Measurements from ENCODE around the gene SORL1. TPM values are rescaled to one million over a fixed set of nuclear protein-coding genes. Genes with fewer than 3 reads are reported as not detected.

The SORL1 gene
- total and polyA plus RNA-seq, 2 of the 13 experiments (the other 11 are each of a cell fraction or from before 2014, with no cell fraction given) = 21.3 to 148 TPM

DNA sequence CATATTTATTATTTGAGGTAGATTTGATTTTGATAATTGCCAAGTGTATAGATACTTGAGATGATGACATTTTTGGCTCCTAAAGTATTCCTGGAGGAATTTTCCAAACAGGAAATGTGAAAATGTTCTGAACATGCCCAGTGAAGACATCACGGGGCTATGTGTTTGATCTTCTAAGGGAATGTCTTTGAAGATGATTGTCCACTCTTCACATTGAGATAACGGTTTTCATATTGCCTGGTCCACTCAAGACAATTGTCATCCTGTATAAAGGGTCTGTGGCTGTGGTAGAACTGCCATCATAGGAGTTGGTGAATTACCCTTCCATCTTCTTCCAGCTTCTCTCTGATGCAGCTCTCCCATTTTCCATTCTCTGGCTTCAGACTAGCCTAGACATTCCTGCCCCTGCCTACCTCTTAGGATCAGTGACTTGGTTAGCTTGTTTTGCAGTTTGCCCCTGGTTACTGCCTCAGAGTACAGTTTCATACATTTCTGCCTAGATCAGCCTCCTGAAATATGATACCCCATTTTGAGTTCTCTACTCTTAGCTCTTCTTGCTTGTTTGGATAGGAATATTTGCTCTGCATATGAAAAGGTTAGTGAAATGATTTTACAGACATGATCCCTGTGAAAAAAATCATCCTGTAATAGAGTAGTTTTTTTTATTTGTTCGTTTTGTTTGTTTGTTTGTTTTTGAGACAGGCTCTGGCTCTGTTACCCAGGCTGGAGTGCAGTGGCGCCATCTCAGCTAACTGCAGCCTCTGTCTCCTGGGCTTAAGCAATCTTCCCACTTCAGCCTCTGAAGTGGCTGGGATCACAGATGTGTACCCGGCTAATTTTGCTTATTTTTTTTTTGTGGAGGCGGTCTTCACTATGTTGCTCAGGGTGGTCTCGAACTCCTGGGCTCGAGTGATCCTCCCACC, 112.0 kb downstream of the SORL1 start (continued):
- TF ChIP-seq, protein P1, sequence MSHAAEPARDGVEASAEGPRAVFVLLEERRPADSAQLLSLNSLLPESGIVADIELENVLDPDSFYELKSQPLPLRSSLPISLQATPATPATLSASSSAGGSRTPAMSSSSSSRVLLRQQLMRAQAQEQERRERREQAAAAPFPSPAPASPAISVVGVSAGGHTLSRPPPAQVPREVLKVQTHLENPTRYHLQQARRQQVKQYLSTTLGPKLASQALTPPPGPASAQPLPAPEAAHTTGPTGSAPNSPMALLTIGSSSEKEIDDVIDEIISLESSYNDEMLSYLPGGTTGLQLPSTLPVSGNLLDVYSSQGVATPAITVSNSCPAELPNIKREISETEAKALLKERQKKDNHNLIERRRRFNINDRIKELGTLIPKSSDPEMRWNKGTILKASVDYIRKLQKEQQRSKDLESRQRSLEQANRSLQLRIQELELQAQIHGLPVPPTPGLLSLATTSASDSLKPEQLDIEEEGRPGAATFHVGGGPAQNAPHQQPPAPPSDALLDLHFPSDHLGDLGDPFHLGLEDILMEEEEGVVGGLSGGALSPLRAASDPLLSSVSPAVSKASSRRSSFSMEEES (CRISPR knock-in tag; IDR thresholded peaks at IDR 0.05) = no peak
- TF ChIP-seq RNF2 (conservative IDR thresholded peaks at IDR 0.05; ENCODE audit: low read depth) = no peak
- TF ChIP-seq EED (CRISPR knock-in tag; IDR thresholded peaks at IDR 0.05) = no peak
- 0 out of 4 replicates have a peak, but pooled peaks of 1 of the 2 experiments have one; percentile 21 for TF ChIP-seq ATF4 (CRISPR knock-in tag; IDR thresholded peaks at IDR 0.05)
- no peak for TF ChIP-seq ZNF317 (CRISPR knock-in tag; IDR thresholded peaks at IDR 0.05)
- peak in 1 of 2 experiments; percentile 54; a peak in 2 of 4 replicates for TF ChIP-seq EP300 (IDR thresholded peaks at IDR 0.05; ENCODE audit: low read depth in 2 of 2, low read length in 2 of 2)
- TF ChIP-seq EP300 (CRISPR knock-in tag; IDR thresholded peaks at IDR 0.05; ENCODE audit: borderline replicate concordance) = peak; percentile 57; the same call in 1 of the 2 replicates
- no peak for TF ChIP-seq THAP8 (CRISPR knock-in tag; IDR thresholded peaks at IDR 0.05; ENCODE audit: borderline replicate concordance)
- TF ChIP-seq GLMP (CRISPR knock-in tag; IDR thresholded peaks at IDR 0.05; ENCODE audit: borderline replicate concordance) = no peak; the same call in 1 of the 2 replicates
- TF ChIP-seq FOXJ3 (CRISPR knock-in tag; IDR thresholded peaks at IDR 0.05; ENCODE audit: borderline replicate concordance) = no peak
- no peak for TF ChIP-seq ZNF775 (CRISPR knock-in tag; IDR thresholded peaks at IDR 0.05; ENCODE audit: borderline replicate concordance)
- TF ChIP-seq ZNF674 (CRISPR knock-in tag; IDR thresholded peaks at IDR 0.05; ENCODE audit: low read depth) = no peak
- no peak for TF ChIP-seq ZNF589 (CRISPR knock-in tag; conservative IDR thresholded peaks at IDR 0.05)
- no peak for TF ChIP-seq MED8 (CRISPR knock-in tag; IDR thresholded peaks at IDR 0.05; ENCODE audit: insufficient replicate concordance)
- no peak for TF ChIP-seq HOXA5 (CRISPR knock-in tag; IDR thresholded peaks at IDR 0.05)
- TF ChIP-seq ZNF362 (CRISPR knock-in tag; IDR thresholded peaks at IDR 0.05; ENCODE audit: borderline replicate concordance) = no peak
- no peak for TF ChIP-seq DPF2 (CRISPR knock-in tag; IDR thresholded peaks at IDR 0.05; ENCODE audit: borderline replicate concordance, low read depth)
- no peak for TF ChIP-seq ZFP62 (CRISPR knock-in tag; IDR thresholded peaks at IDR 0.05)
- TF ChIP-seq TRIM24 (CRISPR knock-in tag; IDR thresholded peaks at IDR 0.05) = no peak
- no peak for TF ChIP-seq POLR2A (IDR thresholded peaks at IDR 0.05; ENCODE audit: insufficient read depth in 1 of 2, low read depth in 2 of 2, low read length in 2 of 2)
- no peak for TF ChIP-seq RFX1 (IDR thresholded peaks at IDR 0.05)
- TF ChIP-seq ZNF552 (CRISPR knock-in tag; IDR thresholded peaks at IDR 0.05; ENCODE audit: borderline replicate concordance) = no peak
- TF ChIP-seq RFXANK (CRISPR knock-in tag; IDR thresholded peaks at IDR 0.05) = no peak

All from HepG2 (cell line).